ENCODE data around the gene CLCN1.

CLCN1 gene

GRCh38 chr7:143295870-143296269, 20.0 kb upstream of the CLCN1 start:
- H3K4me3 ChIP-seq (ENCODE audit: low read depth, low read length) = no peak overlapping the region
- no peak for TF ChIP-seq CTCF (IDR thresholded peaks at IDR 0.05; ENCODE audit: low read depth, low read length)

DNA sequence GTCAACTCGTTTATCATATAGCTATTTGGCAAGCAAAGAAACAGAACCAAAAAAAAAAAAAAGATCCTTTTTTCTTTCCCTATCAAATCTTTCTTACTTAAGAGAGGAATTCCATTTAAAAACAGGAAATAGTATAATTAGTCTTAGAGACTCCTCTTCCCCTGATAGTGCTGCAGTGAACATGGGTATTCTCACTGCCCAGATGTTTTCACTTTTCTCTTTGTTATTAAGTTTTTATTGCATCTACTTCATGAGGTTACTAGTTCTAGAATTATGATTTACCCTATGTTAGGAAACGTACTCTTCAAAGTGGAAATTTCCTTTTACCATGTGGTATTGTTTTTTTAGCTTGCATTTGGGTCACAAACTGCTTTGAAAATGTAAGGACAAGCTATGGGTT, 19.2 kb upstream of the CLCN1 start:
- no peak overlapping the region for H3K4me3 ChIP-seq (ENCODE audit: low read depth, low read length)
- no peak for TF ChIP-seq CTCF (IDR thresholded peaks at IDR 0.05; ENCODE audit: low read depth, low read length)

- no peak for TF ChIP-seq CTCF (IDR thresholded peaks at IDR 0.05; ENCODE audit: low read depth, low read length)
- no peak overlapping the region for H3K4me3 ChIP-seq (ENCODE audit: low read depth, low read length)
These were observed 16.6 kb upstream of the CLCN1 start for GRCh38 chr7:143299346-143299745.

GRCh38 chr7:143299840-143300239, 16.1 kb upstream of the CLCN1 start:
- peak; percentile 43 for TF ChIP-seq CTCF (IDR thresholded peaks at IDR 0.05; ENCODE audit: low read depth, low read length)
- H3K4me3 ChIP-seq (ENCODE audit: low read depth, low read length) = no peak overlapping the region

DNA sequence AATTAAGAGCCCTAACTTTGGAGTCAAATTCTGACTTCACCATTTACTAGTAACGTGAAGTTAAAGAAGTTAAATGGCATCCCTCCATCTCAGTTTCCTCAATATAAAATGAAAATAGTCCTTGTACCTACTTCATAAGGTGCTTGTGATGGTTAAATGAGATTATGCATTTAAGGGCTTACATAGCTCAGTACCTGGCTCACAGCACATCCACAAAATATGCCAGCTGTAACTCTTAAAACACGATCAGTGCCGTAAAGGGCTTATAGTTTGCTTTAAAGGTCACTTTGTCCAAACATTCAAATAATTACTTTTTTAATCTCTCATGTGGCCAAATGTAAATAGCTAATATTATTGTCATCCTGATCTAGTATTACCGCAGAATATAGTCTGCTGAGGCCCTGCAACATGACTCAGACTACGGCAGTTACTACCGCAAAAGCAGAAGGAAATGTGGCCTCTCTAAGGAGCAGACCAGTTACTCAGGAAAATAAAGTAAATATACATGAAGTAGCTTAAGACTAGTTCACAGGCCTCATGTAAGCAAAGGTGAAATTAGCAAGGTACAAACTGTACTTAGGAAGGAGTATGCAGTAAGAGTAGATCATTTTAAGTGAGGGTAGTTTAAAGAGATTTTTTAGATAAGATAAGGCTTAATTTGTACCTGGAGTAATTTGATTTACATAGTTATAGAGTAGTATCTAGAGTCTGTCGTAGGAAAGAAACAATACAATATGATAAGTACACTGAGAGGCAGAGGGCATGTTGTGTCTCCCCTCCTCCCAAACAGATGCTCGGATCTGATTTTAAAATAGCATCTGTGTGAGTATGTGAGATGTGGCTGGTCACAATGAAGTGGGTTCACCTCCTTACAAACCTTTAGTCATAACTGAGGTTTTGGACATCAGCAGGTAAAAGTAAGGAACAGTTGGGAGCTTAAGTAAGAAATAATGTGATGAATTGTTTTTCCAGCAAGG, 14.7 kb upstream of the CLCN1 start:
- TF ChIP-seq CTCF (IDR thresholded peaks at IDR 0.05; ENCODE audit: low read depth, low read length) = no peak
- H3K4me3 ChIP-seq (ENCODE audit: low read depth, low read length) = no peak overlapping the region

DNA sequence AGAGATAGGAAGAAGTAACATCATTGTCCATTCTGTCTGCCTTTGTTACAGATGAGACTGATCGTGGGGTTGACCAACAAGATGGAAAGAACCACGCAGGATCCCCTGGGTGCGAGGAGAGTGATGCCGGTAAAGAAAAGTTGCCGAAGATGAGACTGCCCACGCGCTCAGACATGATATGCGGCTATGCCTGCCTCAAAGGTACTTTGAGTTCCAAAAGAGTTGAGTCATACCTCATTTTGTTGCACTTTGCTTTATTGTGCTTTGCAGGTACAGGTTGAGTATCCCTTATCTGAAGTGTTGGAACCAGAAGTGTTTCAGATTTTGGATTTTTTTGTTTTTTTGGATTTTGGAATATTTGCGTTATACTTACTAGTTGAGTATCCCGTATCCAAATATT, 12.2 kb upstream of the CLCN1 start:
- TF ChIP-seq CTCF (IDR thresholded peaks at IDR 0.05; ENCODE audit: low read depth, low read length) = no peak
- no peak overlapping the region for H3K4me3 ChIP-seq (ENCODE audit: low read depth, low read length)

- no peak overlapping the region for H3K4me3 ChIP-seq (ENCODE audit: low read depth, low read length)
- TF ChIP-seq CTCF (IDR thresholded peaks at IDR 0.05; ENCODE audit: low read depth, low read length) = no peak
These were observed 11.0 kb upstream of the CLCN1 start for GRCh38 chr7:143304938-143305337.

Data from WI38 (cell line).